GM10266 (cell line): ENCODE results near the gene ZCCHC18.
"Not testable (repeated sequence)": the region's sequence is repeated elsewhere in the genome, so short reads cannot be mapped to it uniquely, and the experiment has no call there.

Experiments used
- DNase-seq: peaks from one replicate; pipeline ENCODE4 v3.0.0; 2012; ENCODE audit errors: extremely low spot score
- TF ChIP-seq, protein P1 (sequence below): IDR thresholded peaks from 2 replicates; pipeline ENCODE4 v1.5.1; 2012; ENCODE audit warnings: mild to moderate bottlenecking, low read depth; ENCODE audit not compliant: control insufficient read depth, insufficient read depth; ENCODE audit errors: missing control alignments

ZCCHC18 gene

DNA sequence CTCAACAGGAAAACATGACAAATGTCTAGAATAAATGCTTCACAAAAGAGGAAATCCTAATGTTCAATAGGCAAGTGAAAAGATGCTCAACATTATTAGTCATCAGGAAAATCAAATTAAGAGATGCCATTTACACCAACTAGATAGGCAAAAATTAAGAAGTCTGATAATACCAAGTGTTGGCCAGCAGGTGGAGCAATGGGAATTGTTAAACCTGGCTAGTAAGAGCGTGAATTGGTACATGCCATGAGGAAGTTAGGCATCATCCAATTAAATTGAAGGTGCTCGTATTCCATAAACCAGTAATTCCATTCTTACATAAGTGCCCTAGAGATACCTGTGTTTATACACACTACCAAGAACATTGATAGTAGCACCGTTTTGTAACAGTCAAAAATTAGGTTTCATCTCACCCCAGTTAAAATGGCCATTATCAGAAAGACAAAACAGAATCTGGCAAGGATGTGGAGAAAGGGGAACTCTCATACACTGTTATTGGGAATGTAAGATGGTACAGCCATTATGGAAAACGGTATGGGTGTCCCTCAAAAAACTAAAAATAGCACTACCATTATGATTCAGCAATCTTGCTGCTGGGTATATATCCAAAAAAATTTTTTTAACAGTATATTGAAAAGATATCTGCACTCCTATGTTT is 14.0 kb upstream of the ZCCHC18 start:
- TF ChIP-seq, protein P1, sequence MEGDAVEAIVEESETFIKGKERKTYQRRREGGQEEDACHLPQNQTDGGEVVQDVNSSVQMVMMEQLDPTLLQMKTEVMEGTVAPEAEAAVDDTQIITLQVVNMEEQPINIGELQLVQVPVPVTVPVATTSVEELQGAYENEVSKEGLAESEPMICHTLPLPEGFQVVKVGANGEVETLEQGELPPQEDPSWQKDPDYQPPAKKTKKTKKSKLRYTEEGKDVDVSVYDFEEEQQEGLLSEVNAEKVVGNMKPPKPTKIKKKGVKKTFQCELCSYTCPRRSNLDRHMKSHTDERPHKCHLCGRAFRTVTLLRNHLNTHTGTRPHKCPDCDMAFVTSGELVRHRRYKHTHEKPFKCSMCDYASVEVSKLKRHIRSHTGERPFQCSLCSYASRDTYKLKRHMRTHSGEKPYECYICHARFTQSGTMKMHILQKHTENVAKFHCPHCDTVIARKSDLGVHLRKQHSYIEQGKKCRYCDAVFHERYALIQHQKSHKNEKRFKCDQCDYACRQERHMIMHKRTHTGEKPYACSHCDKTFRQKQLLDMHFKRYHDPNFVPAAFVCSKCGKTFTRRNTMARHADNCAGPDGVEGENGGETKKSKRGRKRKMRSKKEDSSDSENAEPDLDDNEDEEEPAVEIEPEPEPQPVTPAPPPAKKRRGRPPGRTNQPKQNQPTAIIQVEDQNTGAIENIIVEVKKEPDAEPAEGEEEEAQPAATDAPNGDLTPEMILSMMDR, result peak; percentile 52
- DNase-seq, result peak; percentile 21

DNA sequence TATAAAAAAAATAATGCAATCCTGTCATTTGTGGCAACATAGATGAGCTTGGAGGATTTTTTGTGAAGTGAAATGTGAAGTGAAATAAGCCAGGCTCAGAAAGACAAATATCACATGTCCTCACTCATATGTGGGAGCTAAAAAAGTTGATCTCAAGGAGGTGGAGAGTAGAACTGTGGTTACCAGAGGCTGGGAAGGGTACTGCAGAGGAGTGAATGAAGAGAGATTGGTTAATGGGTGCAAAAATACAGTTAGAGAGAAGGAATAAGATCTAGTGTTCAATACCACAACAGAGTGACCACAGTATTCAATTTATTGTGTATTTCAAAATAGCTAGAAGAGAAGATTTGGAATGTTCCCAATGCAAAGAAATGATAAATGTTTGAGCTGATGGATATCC is 13.4 kb upstream of the ZCCHC18 start:
- DNase-seq, result no peak
- TF ChIP-seq, protein P1, result no peak

DNA sequence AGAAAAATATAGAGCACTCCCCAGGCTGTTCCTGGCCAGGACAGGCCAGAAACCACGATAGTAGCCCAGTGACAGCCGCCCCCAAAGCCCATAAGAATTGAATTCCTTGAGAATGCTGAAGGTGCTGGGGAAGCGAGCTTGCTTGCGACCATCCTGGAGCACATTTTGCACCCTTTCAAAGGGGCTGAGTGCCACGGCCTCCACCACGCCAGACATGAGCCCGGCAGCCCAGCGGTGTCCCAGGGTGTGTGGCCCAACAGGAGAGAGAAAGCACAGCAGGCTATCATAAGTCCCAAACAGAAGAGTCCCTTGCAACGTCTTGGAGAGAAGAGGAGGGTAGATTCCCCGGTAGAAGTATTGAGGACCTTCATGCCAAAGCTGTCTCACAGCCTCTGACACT is 7.6 kb upstream of the ZCCHC18 start:
- TF ChIP-seq, protein P1, result no peak
- DNase-seq, result no peak

DNA sequence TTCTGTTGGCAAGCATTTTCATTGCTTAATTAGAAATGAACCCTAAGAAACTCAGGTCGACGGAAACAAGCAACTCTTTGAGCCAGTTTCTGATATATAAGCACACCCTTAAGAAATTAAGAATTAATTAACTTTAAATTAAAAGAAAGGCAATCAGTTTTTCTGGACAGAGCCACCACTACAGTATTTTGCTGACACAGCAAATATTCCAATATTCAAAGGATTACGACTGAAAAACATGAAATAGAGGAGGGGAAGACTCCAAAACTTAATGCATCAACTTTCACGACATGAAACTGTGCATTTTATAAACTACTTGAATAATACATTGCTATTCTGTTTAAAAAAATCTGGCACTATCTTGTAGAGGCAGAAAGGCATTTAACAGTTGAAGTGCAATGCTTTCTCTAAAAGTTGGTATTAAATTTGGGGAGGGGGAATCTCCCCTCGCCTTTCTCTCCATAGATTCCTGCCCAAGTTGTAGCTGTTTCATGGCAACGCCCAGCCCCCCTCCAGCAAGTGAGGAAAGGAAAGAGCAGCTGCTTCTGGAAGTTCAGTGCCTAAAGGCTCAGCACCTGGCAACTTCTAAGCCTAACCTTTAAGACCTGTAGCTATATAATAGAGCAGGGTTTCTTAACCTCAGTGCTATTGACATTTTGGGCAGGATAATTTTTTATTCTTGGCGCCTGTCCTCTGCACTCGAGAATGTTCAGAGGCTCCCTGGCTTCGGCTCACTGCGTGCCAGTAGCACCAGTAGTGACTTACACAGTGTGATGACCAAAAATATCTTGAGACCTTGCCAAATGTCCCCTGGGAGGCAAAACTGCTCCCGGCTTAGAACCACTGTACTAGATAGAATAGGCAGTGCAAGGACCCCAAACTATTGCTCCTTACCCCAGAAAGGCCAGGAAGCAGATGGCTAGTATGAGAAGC is 6.7 kb upstream of the ZCCHC18 start:
- no peak for DNase-seq
- TF ChIP-seq, protein P1, result no peak

DNA sequence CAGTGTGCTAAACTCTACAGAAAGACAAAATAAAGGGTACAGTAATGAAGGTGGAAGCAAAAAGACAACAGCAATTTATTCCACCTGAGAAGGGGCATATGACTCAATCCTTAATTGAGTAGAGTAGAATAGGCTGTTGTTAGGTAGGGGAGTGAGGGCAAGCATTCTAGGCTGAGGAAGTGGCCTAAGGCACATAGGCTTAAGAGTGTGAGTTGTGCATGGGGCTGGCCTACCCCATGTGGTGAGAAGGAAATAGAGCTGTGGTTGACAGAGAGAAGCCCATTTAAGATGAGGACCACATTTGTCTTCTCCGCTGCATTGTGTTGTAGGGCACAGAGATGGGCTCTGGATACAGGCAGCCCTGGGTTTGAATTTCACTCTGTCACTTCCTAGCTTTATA is 3.4 kb upstream of the ZCCHC18 start:
- DNase-seq, result no peak
- TF ChIP-seq, protein P1, result no peak

DNA sequence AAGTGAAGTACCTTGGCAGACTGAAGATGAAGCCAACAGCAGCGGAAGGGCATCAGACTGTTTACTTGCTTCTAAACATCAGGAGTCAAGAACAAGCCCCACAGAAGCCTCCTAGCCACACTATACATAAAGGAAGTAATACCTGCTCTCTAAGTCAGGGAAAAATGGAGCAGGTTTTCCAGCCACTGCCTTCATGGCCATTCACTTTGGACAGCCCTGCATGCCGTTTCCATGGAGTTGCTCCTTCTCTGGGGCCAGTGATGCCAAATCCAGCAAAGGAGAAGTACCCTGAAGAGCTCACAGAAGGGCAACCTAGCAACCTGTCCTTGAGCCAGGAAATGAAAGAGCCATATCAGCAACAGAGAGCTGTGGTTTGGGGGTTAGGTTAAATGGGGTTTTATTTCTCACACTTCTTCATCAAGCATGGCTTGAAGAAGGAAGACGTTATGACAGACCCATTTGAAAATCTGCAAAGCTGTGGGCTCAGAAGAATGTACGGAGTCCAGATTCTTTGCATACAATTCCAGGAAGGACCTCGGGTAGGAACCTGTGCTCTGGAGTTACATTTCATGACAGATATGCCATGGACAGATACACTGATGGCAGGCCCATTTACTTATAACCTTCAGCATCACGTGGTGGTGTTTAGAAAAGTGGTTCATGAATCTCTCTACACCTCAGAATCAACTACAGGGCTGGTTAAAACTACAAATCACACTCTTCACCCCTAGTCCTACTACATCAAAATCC is 1.7 kb upstream of the ZCCHC18 start:
- DNase-seq, result not testable (repeated sequence)

DNA sequence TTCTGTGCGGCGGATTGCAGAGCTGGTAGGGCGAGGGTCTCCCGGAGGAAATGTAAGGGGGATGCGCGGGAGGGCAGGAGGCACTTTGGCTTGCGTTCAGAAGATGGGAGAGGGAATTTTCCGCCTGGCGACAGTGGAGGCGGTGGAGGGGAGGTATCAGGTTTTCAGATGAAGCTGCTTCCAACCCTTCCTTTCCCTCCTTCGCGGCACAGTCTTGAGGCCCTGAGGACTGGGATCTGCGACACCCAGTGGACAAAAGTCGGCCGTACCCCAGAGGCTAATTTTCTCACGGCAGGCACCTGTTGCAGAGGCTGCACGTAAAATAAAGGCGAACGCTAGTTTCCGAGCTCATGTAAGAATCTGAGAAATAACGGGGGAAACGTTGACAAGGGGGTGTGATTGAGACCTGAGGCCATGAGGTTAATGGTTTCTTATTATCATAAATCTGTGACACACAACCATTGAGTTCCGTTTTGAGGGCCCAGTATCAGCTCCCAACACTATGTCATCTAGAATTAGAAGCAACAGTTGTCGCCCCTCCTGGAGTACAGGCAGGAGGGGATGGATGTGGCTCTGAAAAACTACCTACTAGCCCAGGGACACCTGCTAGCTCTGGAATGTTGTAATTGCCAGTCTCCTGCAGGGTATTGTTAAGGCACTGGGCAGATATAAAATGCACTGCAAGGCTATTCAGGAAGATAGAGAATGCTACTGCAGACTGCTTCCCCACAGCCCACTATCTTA is 1.1 kb downstream of the ZCCHC18 start:
- peak; percentile 25 for DNase-seq
- TF ChIP-seq, protein P1, result peak; percentile 56
